HG02798 (cell line): ENCODE data around the gene DIPK1C.

ENCODE experiments used
- ATAC-seq: cut with Tn5 transposase; IDR thresholded peaks from one replicate; pipeline ENCODE4 v1.9.1; 2021; ENCODE audit warnings: mild to moderate bottlenecking; ENCODE audit not compliant: unreplicated experiment, poor library complexity

Gene DIPK1C

GRCh38 chr18:74395648-74396154, 61.4 kb downstream of the DIPK1C start:
- ATAC-seq, result no peak

DNA sequence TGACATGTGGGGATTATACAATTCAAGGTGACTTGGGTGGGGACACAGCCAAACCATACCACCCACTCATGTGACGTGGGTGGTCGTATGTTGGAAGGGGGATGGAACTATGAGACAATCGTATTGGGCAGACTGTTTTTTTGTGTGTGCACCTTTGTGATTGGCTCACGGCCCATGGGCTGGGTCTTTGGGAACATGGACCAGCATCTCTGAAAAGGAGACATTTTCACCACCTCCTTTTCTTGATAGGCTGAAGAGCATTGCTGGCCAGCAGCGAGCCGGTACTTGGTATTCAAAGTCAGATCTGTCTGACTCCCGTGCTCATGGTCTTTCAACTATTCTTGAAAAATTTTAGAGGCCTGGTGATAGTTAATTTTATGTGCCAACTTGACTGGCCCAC, 62.1 kb downstream of the DIPK1C start:
- ATAC-seq, result no peak

DNA sequence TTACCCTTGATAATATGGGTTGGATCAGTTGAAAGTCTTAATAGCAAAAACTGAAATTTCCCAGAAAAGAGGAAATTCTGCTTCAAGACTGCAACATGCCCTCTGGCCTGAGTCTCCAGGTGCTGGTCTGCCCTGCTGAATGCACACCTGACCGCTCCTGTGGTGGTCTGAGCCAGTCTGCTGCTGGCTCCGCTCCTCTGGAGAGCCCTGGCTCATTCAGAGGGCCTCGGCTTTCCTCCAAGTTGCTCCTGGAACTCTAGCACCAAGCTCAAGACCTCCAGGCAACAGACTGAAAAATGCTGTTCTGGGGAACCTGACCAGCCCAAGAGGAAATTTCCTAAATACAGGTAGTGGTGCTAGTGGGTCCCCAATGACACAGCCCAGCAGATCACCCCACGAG, 64.8 kb downstream of the DIPK1C start:
- no peak for ATAC-seq

- ATAC-seq, result no peak
These were observed 66.2 kb downstream of the DIPK1C start for GRCh38 chr18:74390900-74391299.

DNA sequence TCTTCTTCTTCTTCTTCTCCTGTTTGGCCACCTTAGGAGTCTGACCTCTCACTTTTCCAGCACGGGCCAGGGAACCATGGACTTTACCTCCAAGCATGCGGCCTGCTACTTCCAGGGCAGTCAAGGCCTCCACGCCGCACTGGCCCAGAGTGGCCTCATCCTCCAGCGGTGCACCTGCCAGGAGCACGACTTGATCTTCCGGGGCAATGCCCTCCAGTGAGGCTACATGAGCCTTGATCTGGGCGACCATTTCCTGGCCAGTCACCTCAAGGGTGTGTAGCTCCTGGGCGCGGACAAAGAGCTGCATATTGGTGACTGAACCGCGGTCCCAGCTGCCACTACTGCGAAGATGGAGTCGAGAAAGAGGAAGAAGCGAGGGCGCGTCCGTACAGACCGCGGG, 67.1 kb downstream of the DIPK1C start:
- ATAC-seq, result no peak

GRCh38 chr18:74389171-74389927, 67.8 kb downstream of the DIPK1C start:
- ATAC-seq, result no peak

DNA sequence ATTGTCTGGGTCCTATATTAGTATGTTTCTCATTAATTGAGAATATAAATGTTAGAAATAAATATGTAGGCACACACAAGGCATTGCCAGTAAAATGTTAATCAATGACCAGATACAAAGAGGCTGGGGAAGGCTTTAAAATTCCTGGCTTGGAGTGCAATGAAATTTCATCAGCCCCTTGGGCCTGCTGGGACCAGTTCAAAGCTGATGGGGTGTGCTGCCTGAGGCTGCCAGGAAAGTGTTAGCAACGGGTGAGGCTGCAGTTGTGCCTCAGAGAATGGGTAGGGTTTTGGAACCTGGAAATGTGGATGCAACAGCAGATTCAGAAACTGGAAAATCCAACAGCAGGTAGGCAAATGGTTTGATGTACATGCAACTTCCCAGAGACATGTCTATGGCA, 68.9 kb downstream of the DIPK1C start:
- ATAC-seq, result no peak

- ATAC-seq, result no peak
These were observed 69.7 kb downstream of the DIPK1C start for GRCh38 chr18:74387383-74387782.
